ENCODE results near the gene UBE2G1.

DNA sequence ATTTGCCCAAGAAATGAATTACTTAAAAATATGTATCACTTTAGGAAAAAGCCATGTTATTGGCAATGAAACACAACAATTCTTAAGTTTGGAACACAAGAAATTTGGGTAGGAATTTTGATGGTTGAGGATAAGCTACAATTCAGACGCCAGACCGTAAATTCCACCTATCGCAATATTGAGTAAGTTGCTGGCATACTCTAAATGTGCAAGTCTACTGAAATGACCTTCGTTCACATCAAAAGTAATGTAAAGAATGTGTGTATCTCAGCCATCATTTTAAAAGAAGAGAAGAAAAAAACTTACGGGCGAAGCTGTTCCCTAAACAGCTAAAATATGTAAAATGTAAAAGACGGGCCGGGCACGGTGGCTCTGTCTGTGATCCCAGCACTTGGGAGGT lies 33.4 kb downstream of the UBE2G1 start:
- TF ChIP-seq, protein P1, sequence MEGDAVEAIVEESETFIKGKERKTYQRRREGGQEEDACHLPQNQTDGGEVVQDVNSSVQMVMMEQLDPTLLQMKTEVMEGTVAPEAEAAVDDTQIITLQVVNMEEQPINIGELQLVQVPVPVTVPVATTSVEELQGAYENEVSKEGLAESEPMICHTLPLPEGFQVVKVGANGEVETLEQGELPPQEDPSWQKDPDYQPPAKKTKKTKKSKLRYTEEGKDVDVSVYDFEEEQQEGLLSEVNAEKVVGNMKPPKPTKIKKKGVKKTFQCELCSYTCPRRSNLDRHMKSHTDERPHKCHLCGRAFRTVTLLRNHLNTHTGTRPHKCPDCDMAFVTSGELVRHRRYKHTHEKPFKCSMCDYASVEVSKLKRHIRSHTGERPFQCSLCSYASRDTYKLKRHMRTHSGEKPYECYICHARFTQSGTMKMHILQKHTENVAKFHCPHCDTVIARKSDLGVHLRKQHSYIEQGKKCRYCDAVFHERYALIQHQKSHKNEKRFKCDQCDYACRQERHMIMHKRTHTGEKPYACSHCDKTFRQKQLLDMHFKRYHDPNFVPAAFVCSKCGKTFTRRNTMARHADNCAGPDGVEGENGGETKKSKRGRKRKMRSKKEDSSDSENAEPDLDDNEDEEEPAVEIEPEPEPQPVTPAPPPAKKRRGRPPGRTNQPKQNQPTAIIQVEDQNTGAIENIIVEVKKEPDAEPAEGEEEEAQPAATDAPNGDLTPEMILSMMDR (optimal IDR thresholded peaks at IDR 0.05 in 1 of 3, IDR thresholded peaks at IDR 0.05 in 1 of 3, conservative IDR thresholded peaks at IDR 0.05 in 1 of 3; ENCODE audit: extremely low read depth in 1 of 3, insufficient read depth in 2 of 3, low read length in 3 of 3): no peak
- TF ChIP-seq EZH2 (IDR thresholded peaks at IDR 0.05; ENCODE audit: low read length): no peak
